Mucosa of gallbladder (tissue), 1 donor: ENCODE data around the gene ATP6V0A1. TPM values are rescaled to one million over a fixed set of nuclear protein-coding genes. Genes with fewer than 3 reads are reported as not detected.

Experiments
- DNase-seq: peaks from one replicate; pipeline ENCODE4 v3.0.0-alpha.2; 2020; ENCODE audit warnings: low spot score
- total RNA-seq: library from RNA; stranded (reverse); gene quantifications from one replicate; pipeline ENCODE4 v1.2.1, GENCODE V29; 2021
- donor health status: DM: no; HTN: no; CAD: no.

ATP6V0A1 gene
- total RNA-seq, 1 donor from 2014 or later = 179 TPM

DNA sequence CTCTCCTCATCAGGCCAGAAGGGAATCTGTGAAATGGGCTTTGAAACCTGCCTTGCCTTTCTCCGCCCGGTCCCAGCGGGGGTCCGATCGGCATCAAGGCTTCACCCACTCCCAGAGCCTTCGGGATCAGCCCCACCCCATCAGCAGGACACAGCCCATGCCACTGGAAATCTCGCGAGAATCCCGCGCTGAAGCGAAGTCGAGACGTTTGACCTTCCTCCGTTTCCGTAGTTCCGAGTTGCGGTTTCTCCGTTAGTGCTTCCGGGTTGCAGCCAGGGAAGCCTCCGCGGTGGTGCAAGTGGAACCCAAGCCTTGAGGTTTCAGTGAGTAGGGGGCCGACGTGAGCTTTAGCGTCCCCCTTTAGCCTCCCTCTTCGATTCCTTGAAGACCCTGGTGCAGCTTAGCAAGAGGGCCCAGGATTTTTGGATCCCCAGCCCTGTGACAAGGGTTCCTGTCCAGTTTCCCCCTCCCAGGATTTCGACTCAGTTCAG lies 103.3 kb downstream of the ATP6V0A1 start, which contains the start of gene COASY:
Gene COASY (plus strand): TSS at position 252 of the 491 bp plus-strand sequence. CDS start 475 bp downstream, outside the sequence.
- peak; percentile 97 for DNase-seq

DNA sequence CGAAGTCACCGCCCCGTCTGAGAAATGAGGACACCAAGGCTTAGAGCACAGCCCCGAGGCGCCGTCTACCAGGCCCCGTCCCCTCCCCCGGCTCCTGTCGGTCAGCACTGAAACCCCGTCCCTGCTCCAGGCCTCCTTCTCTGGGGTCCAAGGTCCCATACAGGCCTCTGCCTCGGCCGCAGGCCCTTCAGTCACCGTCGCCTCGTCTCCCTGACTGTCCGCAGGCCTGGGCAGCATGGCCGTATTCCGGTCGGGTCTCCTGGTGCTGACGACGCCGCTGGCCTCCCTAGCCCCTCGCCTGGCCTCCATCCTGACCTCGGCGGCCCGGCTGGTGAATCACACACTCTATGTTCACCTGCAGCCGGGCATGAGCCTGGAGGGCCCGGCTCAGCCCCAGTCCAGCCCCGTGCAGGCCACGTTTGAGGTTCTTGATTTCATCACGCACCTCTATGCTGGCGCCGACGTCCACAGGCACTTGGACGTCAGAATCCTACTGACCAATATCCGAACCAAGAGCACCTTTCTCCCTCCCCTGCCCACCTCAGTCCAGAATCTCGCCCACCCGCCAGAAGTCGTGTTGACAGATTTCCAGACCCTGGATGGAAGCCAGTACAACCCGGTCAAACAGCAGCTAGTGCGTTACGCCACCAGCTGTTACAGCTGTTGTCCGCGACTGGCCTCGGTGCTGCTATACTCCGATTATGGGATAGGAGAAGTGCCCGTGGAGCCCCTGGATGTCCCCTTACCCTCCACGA lies 103.9 kb downstream of the ATP6V0A1 start:
- no peak for DNase-seq

DNA sequence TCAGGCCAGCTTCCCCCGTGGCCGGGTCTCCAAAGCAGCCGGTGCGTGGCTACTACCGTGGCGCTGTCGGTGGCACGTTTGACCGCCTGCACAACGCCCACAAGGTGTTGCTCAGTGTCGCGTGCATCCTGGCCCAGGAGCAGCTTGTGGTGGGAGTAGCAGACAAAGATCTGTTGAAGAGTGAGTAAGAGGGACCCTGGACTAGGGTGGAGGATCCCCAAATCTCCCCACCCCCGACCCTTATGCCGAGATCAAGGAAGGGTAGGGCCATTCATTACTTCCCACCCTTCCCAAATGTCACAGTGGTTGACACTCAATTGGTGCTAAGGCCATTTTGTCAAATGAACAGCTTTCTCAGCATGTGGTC lies 104.4 kb downstream of the ATP6V0A1 start:
- no peak for DNase-seq

DNA sequence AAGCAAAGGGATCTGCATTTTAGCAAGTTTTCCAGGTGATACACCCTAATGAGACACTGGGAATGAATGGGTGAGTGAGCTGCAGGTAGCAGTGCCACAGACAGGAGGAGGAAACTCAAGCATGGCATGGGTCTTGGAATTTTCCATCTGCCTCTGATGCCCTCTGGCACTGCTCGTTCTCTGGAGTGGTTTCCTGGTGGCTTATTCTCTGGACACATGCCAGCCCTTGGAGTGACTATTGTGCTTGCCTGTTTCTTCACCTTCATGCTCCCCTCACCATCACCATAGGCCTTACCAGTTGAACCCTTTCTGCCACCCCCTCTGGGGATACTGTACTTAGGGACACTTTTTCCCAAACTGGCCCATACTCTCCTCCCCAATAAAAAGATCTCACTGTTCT lies 104.9 kb downstream of the ATP6V0A1 start:
- no peak for DNase-seq

DNA sequence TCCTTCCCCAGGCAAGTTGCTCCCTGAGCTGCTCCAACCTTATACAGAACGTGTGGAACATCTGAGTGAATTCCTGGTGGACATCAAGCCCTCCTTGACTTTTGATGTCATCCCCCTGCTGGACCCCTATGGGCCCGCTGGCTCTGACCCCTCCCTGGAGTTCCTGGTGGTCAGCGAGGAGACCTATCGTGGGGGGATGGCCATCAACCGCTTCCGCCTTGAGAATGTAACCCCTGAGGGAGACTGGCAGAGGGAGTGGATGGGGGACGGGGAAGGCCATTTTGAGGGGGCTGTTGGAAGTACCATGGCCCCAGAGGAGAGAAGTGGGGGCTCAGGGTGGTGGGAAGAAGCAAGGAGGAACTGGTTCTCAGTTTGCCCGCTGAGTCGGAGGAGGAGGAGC lies 105.3 kb downstream of the ATP6V0A1 start:
- DNase-seq = no peak

DNA sequence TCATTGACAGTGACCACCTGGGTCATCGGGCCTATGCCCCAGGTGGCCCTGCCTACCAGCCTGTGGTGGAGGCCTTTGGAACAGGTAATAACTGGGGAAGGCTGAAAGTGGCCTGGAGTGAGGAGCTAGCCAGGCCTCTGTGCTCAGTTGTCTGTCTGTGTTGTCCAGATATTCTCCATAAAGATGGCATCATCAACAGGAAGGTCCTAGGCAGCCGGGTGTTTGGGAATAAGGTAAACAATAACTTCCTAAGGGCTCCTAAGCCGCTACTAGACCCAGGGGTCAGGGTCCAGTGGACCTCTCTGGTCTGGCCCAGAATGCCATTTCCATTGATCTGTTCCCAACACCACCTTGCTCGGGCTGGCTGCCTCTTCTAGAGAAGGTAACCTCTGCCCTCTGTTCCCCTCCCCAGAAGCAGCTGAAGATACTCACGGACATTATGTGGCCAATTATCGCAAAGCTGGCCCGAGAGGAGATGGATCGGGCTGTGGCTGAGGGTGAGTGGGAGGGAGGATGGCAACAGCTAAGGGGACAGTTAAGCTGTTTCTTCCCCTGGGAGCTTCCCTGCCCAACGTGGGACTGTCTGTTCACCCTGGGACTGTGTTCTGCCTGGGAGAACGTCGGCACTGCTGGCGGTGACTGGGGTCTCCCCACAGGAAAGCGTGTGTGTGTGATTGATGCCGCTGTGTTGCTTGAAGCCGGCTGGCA lies 106.3 kb downstream of the ATP6V0A1 start:
- DNase-seq = no peak

DNA sequence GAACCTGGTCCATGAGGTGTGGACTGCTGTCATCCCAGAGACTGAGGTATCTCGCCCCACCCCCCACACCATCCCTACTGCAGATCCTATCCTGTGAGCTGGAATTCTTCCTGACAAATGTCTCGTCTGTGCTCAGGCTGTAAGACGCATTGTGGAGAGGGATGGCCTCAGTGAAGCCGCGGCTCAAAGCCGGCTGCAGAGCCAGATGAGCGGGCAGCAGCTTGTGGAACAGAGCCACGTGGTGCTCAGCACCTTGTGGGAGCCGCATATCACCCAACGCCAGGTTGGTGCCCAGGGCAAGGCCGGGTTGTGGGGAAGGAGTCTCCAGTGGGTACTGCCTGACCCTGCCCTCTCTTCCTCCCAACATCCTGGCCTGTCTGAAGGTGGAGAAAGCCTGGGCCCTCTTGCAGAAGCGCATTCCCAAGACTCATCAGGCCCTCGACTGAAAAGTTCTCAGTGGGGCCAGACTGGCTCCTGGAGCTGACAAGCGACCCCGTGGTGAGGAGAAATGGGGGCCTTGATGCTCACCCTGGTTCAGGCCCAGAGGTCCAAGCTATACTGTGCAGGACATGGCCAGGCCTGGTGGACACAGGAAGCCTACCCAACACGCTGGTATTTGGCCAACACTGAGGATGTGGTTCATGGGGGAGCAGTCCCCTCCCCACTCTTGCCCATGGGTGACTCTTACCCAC lies 107.0 kb downstream of the ATP6V0A1 start:
- DNase-seq = no peak

DNA sequence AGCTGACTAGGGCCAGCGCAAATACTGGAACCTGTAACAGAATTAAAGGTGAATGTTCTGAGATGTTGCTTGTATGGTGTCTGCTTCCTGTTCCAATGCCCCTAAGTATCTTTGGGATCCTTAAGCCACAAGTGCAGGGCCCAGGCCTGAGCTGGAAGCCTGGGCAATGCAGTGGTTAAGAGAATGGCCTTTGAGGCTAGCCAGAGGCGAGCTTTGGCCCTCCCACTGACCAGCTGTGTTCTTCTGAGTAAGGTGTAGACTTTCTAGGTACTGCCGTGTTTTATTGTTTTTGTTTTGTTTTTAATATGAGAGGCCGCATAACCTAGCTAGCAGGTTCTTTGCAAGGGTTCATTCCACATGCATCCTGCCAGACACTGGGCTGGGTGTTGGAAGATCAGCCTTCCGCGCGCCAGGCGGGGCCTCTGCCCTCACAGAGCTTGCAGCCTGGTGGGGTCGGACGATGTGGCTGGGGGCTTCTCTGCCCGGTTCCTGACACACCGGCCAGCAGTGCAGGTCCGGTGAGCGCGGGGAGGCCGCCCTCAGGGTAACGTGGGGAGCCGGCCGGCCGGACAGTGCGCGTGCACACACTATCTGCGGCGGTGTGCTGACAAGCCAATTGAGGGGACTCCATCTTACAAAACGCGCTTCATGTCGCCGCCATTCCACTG lies 107.7 kb downstream of the ATP6V0A1 start:
- DNase-seq = no peak

DNA sequence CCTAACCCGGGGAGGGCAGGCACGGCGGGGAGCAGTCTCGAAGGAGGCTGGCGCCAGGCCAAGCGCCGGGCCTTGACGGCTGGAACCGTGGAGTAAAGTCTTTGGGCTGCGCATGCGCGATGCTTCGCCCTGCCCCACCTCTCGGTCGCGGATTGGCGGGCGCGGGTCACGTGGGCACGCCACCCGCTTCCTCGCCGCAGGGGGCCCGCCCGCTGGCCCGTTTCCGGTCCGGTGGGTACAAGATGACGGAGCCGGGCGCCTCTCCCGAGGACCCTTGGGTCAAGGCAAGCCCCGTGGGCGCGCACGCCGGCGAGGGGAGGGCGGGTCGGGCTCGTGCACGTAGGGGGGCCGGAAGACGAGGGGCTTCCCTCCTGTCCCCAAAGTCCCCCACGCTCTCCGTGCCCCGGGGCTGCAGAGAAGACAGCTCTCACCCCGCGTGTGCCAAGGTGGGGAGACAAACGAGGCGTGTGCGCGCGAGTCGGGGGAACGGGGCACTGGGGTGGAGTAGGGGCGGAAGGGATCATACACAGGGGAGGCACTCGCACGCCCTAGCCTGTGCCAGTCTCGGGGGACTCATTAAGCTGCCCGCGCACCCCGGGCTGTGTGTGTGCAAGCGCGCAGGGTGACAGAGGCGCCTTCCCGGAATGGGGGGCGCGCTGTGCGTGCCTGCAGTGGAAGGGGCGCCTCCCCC lies 108.3 kb downstream of the ATP6V0A1 start, which contains the start of gene MLX:
Gene MLX (plus strand): TSS at position 218 of the 691 bp plus-strand sequence. CDS start 25 bp downstream, at position 243.
- peak; percentile 95 for DNase-seq

DNA sequence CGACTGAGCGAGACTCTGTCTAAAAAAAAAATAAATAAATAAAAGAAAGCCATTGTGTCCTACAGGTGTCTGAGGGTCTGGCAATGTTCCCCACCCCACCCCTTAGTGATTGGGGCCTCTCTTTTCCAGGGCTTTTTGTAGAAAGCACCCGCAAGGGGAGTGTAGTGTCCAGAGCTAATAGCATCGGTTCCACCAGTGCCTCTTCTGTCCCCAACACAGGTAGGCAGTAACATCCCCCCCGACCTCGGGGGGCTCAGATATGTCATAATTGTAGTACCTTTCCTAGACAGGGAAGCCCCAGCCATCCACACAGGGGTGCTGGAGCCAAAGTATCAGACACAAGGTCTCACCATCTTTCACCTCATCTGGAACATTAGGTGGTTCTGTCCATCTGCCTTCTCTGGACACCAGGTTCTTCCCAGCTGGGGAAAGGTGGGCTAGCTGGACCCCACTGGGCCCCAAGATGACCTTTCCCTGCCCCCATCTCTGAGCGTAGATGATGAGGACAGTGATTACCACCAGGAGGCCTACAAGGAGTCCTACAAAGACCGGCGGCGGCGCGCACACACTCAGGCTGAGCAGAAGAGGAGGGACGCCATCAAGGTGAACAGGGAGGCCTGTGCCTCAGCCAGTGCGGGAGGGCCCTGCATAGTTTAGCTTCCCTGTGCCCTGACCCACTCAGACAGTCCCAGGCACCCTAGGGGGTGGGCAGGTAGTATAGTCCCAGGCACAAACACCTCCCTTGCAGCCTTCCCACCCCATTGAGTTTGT lies 109.8 kb downstream of the ATP6V0A1 start:
- no peak for DNase-seq

DNA sequence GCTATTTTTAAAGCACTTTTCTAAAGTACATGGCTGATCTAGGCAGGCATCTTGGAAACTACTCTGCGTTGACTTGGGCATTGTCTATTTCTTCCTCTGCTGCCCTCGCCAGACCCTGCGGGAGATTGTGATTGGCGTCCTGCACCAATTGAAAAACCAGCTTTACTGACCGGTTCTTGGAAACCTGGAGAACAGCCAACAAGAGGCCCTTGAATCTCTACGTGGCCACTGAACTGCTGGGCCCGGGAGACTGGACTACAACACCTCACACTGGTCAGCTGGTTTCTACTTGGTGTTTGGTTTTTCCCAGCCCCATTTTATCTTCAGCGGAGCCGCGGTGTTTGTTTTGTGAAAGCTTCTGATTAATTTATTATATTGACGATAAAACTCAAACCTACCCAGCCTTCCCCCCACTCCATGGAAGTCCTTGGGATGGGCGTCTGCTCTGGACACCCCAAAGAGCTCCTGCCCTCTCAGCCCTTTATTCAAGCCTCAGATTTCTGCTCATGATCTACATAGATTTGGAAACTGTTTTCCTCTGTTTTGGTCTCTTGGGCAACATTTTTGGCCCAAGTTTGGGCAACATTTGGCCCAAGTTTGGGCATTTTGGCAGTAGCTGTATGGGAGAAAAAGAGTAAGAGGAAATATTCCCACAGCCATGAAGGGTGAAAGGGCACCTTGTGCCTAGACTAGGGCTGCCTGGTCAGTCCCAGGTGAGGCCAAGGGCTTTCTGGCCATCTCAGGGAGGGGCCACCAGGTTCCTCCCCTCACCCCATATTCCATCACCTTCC lies 113.0 kb downstream of the ATP6V0A1 start:
- no peak for DNase-seq

Other genes starting within 250 kb of the ATP6V0A1 start
- 61.7 TPM for gene STAT5B, start 182.5 kb upstream of the ATP6V0A1 start, total RNA-seq
- 30.8 TPM for gene STAT5A, start 170.4 kb upstream of the ATP6V0A1 start, total RNA-seq
- 140 TPM for gene STAT3, start 70.4 kb upstream of the ATP6V0A1 start, total RNA-seq
- gene CAVIN1, start 35.6 kb upstream of the ATP6V0A1 start, total RNA-seq = 273 TPM
- gene NAGLU, start 77.4 kb downstream of the ATP6V0A1 start, total RNA-seq = 51.1 TPM
- 2.4 TPM for gene HSD17B1, start 94.0 kb downstream of the ATP6V0A1 start, total RNA-seq
- 84.1 TPM for gene COASY, start 103.3 kb downstream of the ATP6V0A1 start, total RNA-seq
- 54.0 TPM for gene MLX, start 108.2 kb downstream of the ATP6V0A1 start, total RNA-seq
- gene PSMC3IP, start 118.9 kb downstream of the ATP6V0A1 start, total RNA-seq = 5.1 TPM
- 78.8 TPM for gene RETREG3, start 150.5 kb downstream of the ATP6V0A1 start, total RNA-seq
- 40.2 TPM for gene TUBG1, start 150.8 kb downstream of the ATP6V0A1 start, total RNA-seq
- 30.8 TPM for gene TUBG2, start 200.4 kb downstream of the ATP6V0A1 start, total RNA-seq
- 36.1 TPM for gene PLEKHH3, start 218.1 kb downstream of the ATP6V0A1 start, total RNA-seq
- 0.49 TPM for gene CCR10, start 223.0 kb downstream of the ATP6V0A1 start, total RNA-seq
- gene CNTNAP1, start 223.7 kb downstream of the ATP6V0A1 start, total RNA-seq = 8.1 TPM